ENCODE results near the gene CPT2. TPM values are rescaled to one million over a fixed set of nuclear protein-coding genes. Genes with fewer than 3 reads are reported as not detected.

Gene CPT2
- total RNA-seq, 1 donor from 2014 or later, result 24.8 TPM

- Histone ChIP-seq H3K27ac (no peak overlapping the region), H3K4me3 (no peak overlapping the region), H3K4me1 (peaks cover under 1 to 6% of the 10 kb centered on the region in 2 donors), H3K36me3 (no peaks in the 10 kb centered on the region), H3K27me3 (no peaks in the 10 kb centered on the region), H3K9me3 (no peaks in the 10 kb centered on the region)
- no peak for DNase-seq (ENCODE audit: low spot score in 2 of 2)
- TF ChIP-seq CTCF (IDR thresholded peaks at IDR 0.05), result no peak
- intact Hi-C loops (cut with DNase I), result no loop called here
Observed at GRCh38 chr1:53242381-53242780, 45.8 kb downstream of the CPT2 start.

GRCh38 chr1:53244141-53244540, 47.5 kb downstream of the CPT2 start:
- H3K9me3 ChIP-seq, result no peaks in the 10 kb centered on the region
- H3K27me3 ChIP-seq, result no peaks in the 10 kb centered on the region
- H3K4me3 ChIP-seq, result no peak overlapping the region
- no peaks in the 10 kb centered on the region for H3K36me3 ChIP-seq
- no peak for TF ChIP-seq CTCF (IDR thresholded peaks at IDR 0.05)
- DNase-seq (ENCODE audit: low spot score in 2 of 2), result no peak
- intact Hi-C loops (cut with DNase I), result no loop called here
- no peak overlapping the region for H3K27ac ChIP-seq
- H3K4me1 ChIP-seq, result no peaks in the 10 kb centered on the region

- Histone ChIP-seq H3K4me3 (no peak overlapping the region), H3K9me3 (no peaks in the 10 kb centered on the region), H3K27ac (no peak overlapping the region), H3K4me1 (no peaks in the 10 kb centered on the region), H3K27me3 (no peaks in the 10 kb centered on the region), H3K36me3 (no peaks in the 10 kb centered on the region)
- intact Hi-C loops (cut with DNase I), result no loop called here
- TF ChIP-seq CTCF (IDR thresholded peaks at IDR 0.05), result no peak
- no peak for DNase-seq (ENCODE audit: low spot score in 2 of 2)
Observed at GRCh38 chr1:53246261-53247134, 49.9 kb downstream of the CPT2 start.

- no peaks in the 10 kb centered on the region for H3K4me1 ChIP-seq
- H3K27ac ChIP-seq, result no peak overlapping the region
- DNase-seq (ENCODE audit: low spot score in 2 of 2), result no peak
- intact Hi-C loops (cut with DNase I), result no loop called here
- no peaks in the 10 kb centered on the region for H3K9me3 ChIP-seq
- peaks cover 0 to 3% of the 10 kb centered on the region in 2 donors for H3K36me3 ChIP-seq
- no peaks in the 10 kb centered on the region for H3K27me3 ChIP-seq
- TF ChIP-seq CTCF (IDR thresholded peaks at IDR 0.05), result no peak
- no peak overlapping the region for H3K4me3 ChIP-seq
Observed at GRCh38 chr1:53249706-53250105, 53.1 kb downstream of the CPT2 start.

GRCh38 chr1:53250325-53250724, 53.7 kb downstream of the CPT2 start:
- H3K27me3 ChIP-seq, result no peaks in the 10 kb centered on the region
- intact Hi-C loops (cut with DNase I), result no loop called here

More at GRCh38 chr1:53250325-53250724, 53.7 kb downstream of the CPT2 start:
- no peak overlapping the region for H3K27ac ChIP-seq
- H3K4me3 ChIP-seq, result no peak overlapping the region
- H3K4me1 ChIP-seq, result no peaks in the 10 kb centered on the region
- no peak for DNase-seq (ENCODE audit: low spot score in 2 of 2)
- H3K9me3 ChIP-seq, result no peaks in the 10 kb centered on the region
- H3K36me3 ChIP-seq, result peaks cover 0 to 3% of the 10 kb centered on the region in 2 donors
- no peak for TF ChIP-seq CTCF (IDR thresholded peaks at IDR 0.05)
